Lung (tissue), 16 donors: ENCODE measurements around the gene PRLHR. TPM values are rescaled to one million over a fixed set of nuclear protein-coding genes. Genes with fewer than 3 reads are reported as not detected.

ENCODE experiments used
- ATAC-seq: fragments of 200-7000 bp; cut with Tn5 transposase; one replicate; pipeline ENCODE4 v1.9.1; 2020; ENCODE audit warnings: moderate number of reproducible peaks; ENCODE audit not compliant: insufficient read depth, low FRiP score
- DNase-seq, 3 donors: peaks; one replicate each; pipeline ENCODE4 v3.0.0-alpha.2; 2013 to 2017
- H3K27ac ChIP-seq, 2 donors: one replicate each; pipeline ENCODE4 v1.5.1; 2013; ENCODE audit warnings: mild to moderate bottlenecking in 2 of 2, moderate library complexity in 2 of 2, control low read depth in 1 of 2, inconsistent platforms in 1 of 2, low read depth in 1 of 2, low read length in 1 of 2
- H3K27me3 ChIP-seq, 3 donors: one replicate each; pipeline ENCODE4 v1.5.1; 2013; ENCODE audit warnings: low read length in 2 of 3; ENCODE audit not compliant: control insufficient read depth in 3 of 3, insufficient read depth in 3 of 3
- H3K36me3 ChIP-seq, 4 donors: one replicate each; pipeline ENCODE4 v1.5.1; 2013; ENCODE audit warnings: low read length in 4 of 4, mild to moderate bottlenecking in 1 of 4, moderate library complexity in 1 of 4; ENCODE audit not compliant: control insufficient read depth in 4 of 4, insufficient read depth in 4 of 4
- H3K4me1 ChIP-seq, 5 donors: one replicate each; pipeline ENCODE4 v1.5.1; 2013; ENCODE audit warnings: low read length in 5 of 5, mild to moderate bottlenecking in 2 of 5, moderate library complexity in 1 of 5; ENCODE audit not compliant: control insufficient read depth in 5 of 5, insufficient read depth in 5 of 5
- H3K4me3 ChIP-seq: one replicate; pipeline ENCODE4 v1.5.1; 2013; ENCODE audit warnings: mild to moderate bottlenecking, control low read depth, moderate library complexity
- H3K9ac ChIP-seq, 2 donors: one replicate each; pipeline ENCODE4 v1.5.1; 2013; ENCODE audit warnings: low read length in 2 of 2, control low read depth in 1 of 2; ENCODE audit not compliant: insufficient read depth in 1 of 2
- H3K9me3 ChIP-seq, 4 donors: one replicate each; pipeline ENCODE4 v1.5.1; 2013; ENCODE audit warnings: low read length in 3 of 4, mild to moderate bottlenecking in 1 of 4, moderate library complexity in 1 of 4; ENCODE audit not compliant: control insufficient read depth in 4 of 4, insufficient read depth in 3 of 4
- CTCF ChIP-seq: IDR thresholded peaks from 2 replicates; pipeline ENCODE4 v1.5.1; 2012; ENCODE audit warnings: mild to moderate bottlenecking; ENCODE audit errors: control extremely low read depth, extremely low read depth
- WGBS, 2 donors: extraction: QIAGEN DNeasy Blood & Tissue Kit; methylation state at CpG; one replicate each; pipeline ENCODE4 v1.1.7; 2013; 5-methylcytosine and 5-hydroxymethylcytosine counted together
- long read RNA-seq, 5 donors: transcript quantifications; one replicate each; lab custom pipeline, GENCODE V29; 2026
- polyA plus RNA-seq, 2 donors: library from polyadenylated mRNA; stranded (reverse); fragments of 200-250 nt; gene quantifications; one replicate each; pipeline ENCODE4 v1.2.1, GENCODE V29; 2013
- total RNA-seq, 2 donors: library from RNA; depleted of rRNA in 1 of 2; stranded (reverse); fragments of >200 nt in 1 of 2; gene quantifications; one replicate each; pipeline ENCODE4 v1.2.1, GENCODE V29; 2014 to 2021
- donor health status: control.
- donor health status: control.
- donor health status: Bipolar disorder and iron deficiency.
- donor health status: healthy.
- donor health status: DM: yes; HTN: yes; CAD: no.

Gene PRLHR
- not detected for total RNA-seq
- not detected for polyA plus RNA-seq
- long read RNA-seq, donor 1: 0 reads
- long read RNA-seq, donor 2: 0 reads
- long read RNA-seq, donor 3: 0 reads
- long read RNA-seq, donor 4: 0 reads
- long read RNA-seq, donor 5: 0 reads

GRCh38 chr10:118595598-118596425, at the start of gene PRLHR:
Gene PRLHR, minus strand, starts transcription at chr10:118595648. Its CDS starts 404 bp downstream, at chr10:118595244.
- H3K9ac ChIP-seq: no peak within 1 kb of the TSS
- DNase-seq (peak; percentile 56 to 68 (median 63)), ATAC-seq (no peak)
- H3K27ac ChIP-seq: no peak within 1 kb of the TSS
- TF ChIP-seq CTCF: no peak
- peaks cover 6 to 50% (median 36%) of the 10 kb centered on the region in 3 donors for H3K27me3 ChIP-seq
- peaks cover 0 to 23% (median 0%) of the 10 kb centered on the region in 4 donors for H3K9me3 ChIP-seq
- no peaks in the 10 kb centered on the region for H3K36me3 ChIP-seq
- 7 to 9% methylated on average over 48 to 52 of the region's 52 CpGs for WGBS, 2 donors
- H3K4me1 ChIP-seq: peaks cover 0 to 4% (median 0%) of the 10 kb centered on the region in 5 donors
- H3K4me3 ChIP-seq: no peak within 1 kb of the TSS

- ATAC-seq (no peak), DNase-seq (no peak)
- WGBS, 2 donors: 75 to 78% methylated on average over 2 of the region's 2 CpGs
- Histone ChIP-seq H3K27ac (no peak overlapping the region), H3K9ac (no peak overlapping the region), H3K27me3 (no peaks in the 10 kb centered on the region), H3K36me3 (no peaks in the 10 kb centered on the region), H3K9me3 (peaks cover 0 to 7% (median 0%) of the 10 kb centered on the region in 4 donors), H3K4me3 (no peak overlapping the region), H3K4me1 (no peaks in the 10 kb centered on the region)
- no peak for TF ChIP-seq CTCF
Measured at GRCh38 chr10:118642228-118642627, 46.8 kb upstream of the PRLHR start.

- no peak for TF ChIP-seq CTCF
- H3K27ac ChIP-seq: no peak overlapping the region
- H3K4me1 ChIP-seq: no peaks in the 10 kb centered on the region
- H3K27me3 ChIP-seq: peaks cover 0 to 3% (median 0%) of the 10 kb centered on the region in 3 donors
- H3K9me3 ChIP-seq: peaks cover 0 to 7% (median 0%) of the 10 kb centered on the region in 4 donors
- no peaks in the 10 kb centered on the region for H3K36me3 ChIP-seq
- WGBS, 2 donors: 79 to 86% methylated on average over 9 of the region's 9 CpGs
- H3K9ac ChIP-seq: no peak overlapping the region
- DNase-seq (no peak), ATAC-seq (no peak)
- no peak overlapping the region for H3K4me3 ChIP-seq
Measured at GRCh38 chr10:118638680-118639079, 43.2 kb upstream of the PRLHR start.
